G401.6 (cell line): Measurements from ENCODE around the gene TTLL1.

Source experiments
- FAIRE-seq: peaks from 2 replicates; lab custom pipeline; 2012; peaks lifted over from hg19 to GRCh38; lab: Jason Lieb, UNC

TTLL1 gene

DNA sequence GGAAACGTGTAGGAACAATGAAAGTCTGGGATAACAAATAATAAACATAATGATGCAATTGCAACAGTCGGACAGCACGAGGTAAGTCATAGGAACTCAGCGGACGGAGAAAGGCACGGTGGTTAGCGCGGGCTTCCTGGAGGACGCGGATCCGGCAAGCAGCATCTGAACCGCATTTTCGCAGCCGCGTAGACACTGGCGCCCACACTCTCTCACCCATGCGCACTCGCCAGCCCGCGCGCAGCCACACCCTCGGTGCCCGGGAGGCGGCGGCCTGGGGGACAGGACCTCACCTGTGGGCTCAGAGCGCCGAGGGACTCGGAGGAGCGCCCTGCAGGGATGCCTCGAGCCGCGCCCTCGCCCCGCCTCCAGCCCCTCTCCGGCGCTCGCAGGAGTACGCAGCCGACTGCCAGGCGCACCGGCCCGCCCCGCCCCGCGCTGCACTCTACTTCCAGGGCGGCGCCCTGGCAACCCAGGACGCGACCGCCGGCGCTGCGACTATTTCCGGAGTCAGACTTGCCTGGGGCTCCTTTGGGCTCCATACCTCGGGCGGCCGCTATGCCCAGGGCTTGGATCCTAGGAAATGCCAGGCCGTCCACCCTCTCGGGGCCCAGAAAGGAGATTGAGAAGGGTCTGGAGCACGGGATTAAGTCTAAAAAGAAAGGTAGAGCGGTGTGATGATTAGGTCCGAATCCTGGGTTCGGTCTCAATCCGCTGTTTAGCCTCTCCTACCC is at the start of gene TTLL1:
Gene TTLL1 (minus strand): TSS at position 408 of the 734 bp plus-strand sequence. CDS start 13,805 bp downstream, outside the sequence.
- no peak for FAIRE-seq

DNA sequence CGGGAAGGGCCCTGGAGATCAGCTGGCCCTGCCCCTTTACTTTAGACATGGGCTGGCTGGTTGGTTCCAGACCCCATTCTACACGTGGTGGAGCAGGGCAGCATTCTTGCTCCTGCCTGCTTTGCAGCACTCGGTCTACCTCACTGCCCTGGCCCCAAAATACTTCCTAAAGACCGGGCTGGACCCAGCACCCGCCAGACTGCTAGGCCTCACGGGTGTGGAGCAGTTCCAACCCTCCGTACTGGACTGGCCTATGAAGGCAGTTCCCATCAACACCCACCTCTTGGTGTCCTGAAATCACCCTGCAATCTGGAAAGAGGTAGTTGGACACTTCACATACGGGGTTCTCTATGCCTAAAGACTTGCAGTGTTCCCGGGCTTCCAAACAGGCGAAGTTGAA is 47.6 kb upstream of the TTLL1 start:
- no peak for FAIRE-seq

DNA sequence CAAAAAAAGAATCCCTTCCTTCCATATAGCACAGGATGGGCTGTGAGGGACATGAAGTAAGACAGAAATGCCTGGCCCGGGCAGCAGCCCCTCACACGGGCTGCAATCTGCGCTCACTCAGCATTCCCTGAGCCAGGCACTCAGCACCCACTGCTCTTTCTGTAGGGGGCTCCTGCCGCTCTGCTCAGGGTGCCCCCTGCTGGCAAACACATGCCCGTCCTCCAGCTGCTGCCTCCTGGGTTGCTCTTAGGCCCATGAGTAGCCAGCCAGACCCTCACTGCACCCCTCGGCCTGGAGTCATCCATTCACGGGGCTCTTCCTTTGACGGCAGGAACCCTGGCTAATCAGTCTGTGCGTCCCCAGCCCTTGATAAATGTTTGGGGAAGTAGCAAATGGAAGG is 47.1 kb upstream of the TTLL1 start:
- FAIRE-seq, result no peak

DNA sequence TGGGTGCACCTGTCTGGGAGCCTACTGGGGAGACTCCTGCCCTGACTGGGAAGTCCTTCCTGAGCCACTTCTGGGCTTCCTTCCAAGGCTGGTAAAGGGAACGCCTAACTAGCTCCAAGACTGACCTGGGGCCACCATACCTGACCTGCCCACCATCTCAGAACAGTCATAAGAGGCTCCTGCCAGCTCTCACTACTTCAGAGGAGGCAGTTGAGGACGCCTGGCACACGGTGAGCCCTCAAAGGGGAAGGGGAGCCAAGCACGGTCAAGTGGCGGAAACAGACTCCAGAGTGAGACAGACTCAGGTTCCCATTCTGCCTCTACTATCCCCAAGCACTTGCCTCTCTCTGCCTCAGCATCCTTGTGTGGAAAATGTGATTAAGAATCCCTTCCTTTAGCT is 46.4 kb upstream of the TTLL1 start:
- no peak for FAIRE-seq

DNA sequence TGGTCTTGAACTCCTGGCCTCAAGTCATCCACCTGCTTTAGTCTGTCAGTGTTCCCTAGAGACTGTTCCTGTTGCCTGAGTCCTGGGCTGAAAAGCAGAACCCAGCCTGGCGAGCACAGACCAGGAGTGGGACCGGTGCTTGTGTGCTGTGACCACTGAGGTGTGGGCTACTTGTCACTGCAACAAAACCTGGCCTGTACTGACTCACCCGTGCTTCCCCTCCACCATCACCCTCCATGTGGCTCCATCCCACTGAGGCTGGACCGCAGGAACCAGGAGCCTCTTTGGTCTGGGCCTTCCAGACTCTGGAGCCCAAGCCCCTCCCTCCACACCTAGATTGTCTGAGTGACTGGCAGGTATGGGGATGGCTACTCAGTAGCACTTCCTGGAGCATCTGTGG is 45.4 kb upstream of the TTLL1 start:
- no peak for FAIRE-seq

DNA sequence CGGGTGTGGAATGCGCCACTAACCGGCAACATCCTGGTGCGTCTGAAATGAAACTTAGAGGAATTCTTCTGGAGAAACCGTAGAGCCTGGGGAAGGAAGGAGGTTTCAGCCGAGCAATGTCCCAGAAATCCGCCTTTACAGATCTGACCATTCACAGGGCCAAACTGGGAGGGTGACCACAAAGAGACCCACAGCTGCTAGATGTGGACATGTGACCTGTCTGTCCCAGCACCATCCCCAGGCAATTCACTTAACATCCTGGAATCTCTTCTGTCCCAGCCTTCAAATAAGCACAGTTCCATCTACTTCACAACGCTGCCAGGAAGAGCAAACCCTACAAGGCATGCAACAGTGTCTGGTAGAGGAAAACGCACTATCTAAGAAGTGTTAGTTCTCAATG is 44.2 kb upstream of the TTLL1 start:
- FAIRE-seq, result no peak

DNA sequence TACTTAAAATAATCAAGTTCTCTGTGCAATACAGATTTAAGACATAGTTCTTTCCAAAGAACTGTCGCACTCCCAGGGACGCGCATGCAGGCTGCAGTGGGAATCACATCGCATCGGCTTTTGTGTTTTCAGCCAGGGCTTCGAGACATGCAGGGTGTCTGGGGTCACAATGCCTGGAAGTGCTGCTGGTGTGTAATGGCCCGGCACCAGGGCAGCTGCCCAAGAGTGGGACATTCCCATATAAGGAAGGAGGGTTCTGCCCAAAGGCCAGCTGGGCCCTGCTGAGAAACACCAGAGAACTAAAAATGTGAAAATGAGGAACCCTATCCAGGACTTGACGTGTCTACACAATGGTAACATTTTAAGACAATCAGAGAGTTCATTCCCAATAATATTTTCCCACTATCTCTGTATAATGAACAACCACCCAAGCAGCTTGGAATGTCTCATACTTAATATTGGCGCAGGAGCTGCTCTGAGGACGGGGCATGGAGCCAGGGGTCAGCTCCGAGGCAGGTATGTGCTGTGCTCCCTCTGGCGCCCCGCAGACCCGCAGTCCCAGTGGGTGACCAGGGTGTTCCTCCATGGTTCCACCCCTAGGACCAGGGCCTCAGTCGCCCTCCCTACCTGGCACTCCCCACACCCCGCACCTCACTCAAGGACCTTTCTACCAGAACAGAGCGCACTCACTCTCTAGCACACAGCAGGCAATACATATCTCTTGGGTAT is 42.7 kb upstream of the TTLL1 start:
- no peak for FAIRE-seq

DNA sequence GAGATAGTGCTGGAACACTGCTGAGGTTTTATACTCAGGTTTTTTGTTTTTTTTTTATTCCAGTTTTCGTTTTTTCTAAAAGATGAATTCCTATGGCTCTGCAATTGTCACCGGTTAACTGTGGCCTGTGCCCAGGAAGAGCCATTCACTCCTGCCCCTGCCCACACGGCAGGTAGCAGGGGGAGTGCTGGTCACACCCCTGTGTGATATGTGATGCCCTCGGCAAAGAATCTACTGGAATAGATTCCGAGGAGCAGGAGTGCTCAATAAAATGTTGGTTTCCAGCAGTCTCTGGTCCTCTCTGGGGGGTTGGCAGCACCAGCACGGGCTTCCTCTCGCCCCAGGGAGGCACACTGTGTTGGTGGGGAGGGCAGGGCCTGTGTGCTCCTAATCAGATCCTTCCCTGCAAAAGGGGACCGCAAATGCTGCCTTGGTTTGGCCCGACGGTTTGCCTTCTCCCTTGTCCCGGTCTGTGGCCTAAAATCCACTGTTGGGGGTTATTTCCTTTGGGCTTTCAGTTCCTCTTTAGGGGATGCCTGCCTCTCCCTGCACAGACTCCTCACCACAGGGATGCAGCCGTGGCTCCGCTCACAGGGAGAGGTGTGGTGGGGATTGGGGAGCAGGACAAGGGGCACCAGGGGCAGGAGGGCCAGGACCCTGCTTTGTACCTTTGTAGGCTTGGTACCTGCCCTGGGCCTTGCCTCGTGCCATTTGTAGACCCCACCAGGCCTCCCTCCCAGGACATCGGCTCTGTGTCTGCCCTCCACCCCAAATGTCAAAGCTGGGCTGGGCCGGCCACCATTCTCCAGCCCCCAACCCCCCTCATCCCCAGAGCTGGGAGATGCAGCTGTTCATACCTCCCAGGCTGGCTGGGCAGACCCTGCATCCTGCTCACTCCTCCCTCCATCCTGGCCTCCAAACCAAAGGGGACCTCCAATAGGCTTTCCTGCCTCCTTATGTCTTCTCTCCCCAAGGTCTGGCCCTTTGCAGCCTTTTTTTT is 40.5 kb upstream of the TTLL1 start:
- no peak for FAIRE-seq

DNA sequence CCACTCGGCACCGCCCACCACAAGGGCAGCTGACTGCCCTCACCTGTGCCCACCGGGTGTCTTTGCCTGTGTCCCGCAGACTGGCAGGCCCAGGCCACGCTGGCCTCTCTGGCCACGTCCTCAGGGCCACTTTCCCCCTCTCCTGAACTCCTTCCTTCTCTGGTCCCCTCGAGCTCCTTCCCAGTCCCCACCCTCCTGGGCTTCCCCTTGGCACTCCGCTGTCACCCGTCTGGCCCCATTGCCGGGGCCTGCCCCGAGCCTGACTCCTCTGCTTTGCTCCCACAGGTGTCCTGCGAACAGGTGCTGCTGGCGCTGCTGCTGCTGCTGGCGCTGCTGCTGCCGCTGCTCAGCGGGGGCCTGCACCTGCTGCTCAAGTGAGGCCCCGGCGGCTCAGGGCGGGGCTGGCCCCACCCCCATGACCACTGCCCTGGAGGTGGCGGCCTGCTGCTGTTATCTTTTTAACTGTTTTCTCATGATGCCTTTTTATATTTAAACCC is 39.8 kb upstream of the TTLL1 start:
- FAIRE-seq, result no peak

DNA sequence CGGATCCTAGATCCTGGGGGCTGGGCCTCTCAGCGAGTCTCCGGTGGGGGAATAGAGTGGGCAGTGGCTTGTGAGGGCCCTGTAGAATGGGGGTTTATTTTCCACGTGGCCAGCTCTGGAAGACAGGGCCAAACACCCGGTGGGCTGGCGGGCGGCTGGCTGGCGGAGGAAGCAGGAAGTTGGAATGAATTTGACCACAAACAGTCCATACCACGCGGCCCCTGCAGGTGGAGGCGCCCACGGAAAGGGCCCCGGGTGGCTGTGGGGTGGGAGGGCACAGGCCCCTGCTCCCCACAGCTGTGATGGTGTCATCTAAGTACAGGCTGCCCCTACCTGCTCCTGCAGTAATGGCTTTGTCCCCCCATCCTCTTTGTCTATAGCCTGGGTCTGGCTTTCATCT is 38.9 kb upstream of the TTLL1 start:
- no peak for FAIRE-seq

DNA sequence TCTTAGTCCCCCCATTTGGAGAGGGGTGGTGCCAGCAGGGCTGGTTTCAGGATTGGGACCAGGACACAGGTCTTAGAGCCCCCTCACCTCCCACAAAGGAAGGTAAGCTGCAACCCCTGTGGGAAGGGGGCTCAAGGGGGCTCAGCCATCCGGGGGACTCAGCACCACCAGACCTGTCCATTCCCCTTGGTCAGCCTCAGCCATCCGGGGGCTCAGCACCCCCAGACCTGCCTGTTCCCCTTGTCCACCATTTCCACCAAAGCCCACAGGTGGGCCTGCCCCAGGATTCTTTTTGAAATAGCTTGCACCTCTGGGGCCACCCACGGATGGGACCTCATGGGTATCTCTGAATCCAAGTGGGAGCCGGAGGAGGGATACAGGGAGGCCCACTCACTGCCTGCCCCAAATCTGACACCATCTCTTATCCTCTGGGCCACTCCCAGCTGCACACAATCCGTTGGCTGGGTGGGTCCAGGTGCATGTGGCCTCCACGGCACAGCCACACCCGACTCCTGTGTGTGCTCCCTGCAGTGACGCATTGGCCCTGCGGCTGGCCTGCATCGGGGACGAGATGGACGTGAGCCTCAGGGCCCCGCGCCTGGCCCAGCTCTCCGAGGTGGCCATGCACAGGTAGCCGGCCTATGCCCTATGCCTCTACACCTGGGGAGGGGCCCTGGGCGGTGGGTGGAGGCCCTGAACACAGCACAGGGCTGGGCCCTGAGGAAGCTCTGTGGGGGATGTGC is 38.1 kb upstream of the TTLL1 start:
- FAIRE-seq, result no peak

DNA sequence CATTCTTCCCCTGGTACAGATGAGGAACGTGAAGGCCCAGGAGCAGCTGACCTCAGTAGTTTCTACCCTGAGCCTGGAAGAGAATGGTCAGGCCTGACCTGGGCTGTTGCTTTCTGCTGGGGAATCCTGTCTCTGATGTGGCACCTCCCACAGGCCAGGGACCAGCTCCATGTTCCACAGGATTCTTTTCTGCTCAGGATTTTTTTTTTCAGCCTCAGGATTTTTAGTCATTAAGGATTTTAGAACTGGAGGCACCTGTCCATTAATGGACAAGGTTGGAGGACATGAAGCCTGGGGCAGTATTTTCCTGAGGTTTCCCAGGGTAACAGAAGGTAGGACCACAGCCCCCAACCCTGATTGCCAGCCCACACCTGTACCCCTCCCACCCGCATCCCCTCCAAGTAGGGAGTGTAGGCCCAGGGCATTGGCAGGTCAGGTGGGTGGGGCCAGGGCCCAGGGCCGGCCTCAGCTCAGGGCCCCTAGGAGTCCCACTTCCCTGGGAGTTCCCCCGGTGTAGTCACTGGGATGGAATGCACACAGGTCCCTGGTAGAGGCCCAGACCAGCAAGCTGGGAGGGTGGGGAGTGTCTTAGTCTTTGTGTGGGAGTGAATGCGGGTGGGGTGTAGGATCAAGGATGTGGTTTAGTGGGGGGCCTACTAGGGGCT is 37.4 kb upstream of the TTLL1 start:
- FAIRE-seq, result peak; percentile 69

DNA sequence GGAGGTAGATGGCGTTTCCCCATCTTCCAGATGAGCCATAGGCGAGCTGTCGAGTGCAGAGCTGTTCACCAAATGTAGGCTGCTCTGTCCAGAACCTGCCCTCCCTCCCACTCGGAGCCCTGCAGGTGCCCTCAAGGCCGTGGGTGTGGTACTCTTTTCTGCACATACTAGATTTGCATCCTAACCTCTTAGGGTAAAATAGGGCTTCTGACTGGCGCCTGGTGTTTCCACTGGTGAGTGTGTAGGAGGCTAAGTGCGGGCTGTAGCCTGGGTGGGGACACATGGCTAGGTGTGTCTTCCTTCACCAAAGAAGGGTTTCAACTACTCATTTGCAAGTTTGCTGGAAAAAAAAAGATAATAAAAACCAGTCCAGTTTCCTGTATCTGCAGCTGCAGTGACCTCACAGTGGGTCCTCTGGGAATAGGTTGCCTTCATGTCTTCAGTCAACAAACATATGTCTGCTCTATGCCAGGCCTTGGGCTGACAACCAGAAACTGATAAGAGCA is 29.8 kb upstream of the TTLL1 start:
- FAIRE-seq, result no peak

DNA sequence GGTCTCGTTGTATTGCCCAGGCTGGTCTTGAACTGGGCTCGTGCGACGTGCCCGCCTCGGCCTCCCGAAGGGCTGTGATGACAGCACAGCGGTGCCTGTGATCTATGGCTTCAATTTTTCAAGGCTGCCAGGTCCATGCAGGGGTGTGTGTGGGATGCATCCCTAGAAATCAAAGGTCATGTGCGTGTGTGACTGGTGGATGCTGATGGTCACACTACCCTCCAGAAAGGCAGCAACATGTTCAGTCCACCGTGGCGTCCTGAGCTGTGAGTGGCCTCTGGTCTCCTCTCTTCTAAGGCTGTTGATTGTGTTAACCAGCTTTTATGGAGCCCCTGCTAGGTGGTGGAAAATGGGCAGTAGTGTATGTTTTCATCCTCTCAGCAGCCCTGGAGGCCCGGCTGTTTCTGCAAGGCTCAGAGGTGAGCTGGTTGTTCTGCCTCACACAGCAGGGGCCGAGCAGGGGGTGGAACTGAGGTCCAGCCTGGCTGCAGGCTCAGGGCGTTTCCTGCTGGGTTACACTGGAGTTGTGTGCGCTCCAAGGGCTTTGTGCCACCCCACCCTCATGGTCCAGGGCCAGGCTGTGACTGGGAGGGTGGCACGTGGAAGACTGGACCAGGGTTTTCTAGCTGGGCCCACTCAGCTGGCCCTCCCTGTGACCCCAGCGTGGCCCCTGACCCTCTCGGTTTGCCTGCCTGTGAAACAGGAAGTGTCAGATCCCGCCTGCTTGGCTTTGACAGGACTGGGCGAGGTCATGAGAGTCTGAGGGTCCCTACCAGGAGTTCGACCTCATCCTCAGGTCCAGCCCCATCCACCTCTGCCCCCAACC is 29.0 kb upstream of the TTLL1 start:
- no peak for FAIRE-seq

DNA sequence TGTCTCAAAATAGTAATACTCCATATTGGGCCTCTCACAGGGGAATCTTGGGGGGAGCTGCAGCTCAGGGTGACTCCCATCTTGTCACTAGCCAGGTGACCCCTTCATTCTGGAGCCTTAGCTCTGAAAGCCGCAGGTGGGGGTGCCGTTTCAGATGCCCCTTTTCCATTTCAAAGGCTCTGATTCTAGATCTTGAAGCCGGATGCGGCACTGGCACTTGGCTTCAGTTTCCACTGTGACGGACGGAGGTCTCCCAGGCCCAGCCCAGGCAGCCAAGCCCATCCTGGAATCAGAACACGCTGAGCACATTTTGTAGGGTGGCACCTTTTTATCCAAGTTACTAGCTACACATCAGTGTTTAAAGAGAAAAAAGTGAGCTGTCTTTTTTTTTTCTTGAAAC is 27.7 kb upstream of the TTLL1 start:
- FAIRE-seq, result no peak

DNA sequence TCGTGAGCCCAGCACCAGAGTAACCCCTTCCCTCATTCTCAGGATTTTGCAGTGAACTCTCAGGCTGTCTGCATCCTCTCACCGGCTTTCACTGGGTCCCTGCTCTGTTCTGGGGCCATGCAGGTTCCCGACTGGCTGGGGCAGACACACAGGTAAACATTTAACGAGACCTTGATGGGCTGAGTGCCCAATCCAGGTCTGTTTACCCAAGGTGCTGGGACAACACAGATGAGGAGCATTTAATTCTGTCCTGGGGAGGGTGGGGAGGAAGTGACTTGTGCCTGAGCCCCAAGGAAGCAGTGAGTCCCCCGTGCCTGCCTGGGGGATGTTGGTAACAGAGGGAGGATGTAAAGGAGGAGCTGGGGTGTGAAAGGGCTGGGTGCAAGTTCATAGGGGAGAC is 25.8 kb upstream of the TTLL1 start:
- no peak for FAIRE-seq

DNA sequence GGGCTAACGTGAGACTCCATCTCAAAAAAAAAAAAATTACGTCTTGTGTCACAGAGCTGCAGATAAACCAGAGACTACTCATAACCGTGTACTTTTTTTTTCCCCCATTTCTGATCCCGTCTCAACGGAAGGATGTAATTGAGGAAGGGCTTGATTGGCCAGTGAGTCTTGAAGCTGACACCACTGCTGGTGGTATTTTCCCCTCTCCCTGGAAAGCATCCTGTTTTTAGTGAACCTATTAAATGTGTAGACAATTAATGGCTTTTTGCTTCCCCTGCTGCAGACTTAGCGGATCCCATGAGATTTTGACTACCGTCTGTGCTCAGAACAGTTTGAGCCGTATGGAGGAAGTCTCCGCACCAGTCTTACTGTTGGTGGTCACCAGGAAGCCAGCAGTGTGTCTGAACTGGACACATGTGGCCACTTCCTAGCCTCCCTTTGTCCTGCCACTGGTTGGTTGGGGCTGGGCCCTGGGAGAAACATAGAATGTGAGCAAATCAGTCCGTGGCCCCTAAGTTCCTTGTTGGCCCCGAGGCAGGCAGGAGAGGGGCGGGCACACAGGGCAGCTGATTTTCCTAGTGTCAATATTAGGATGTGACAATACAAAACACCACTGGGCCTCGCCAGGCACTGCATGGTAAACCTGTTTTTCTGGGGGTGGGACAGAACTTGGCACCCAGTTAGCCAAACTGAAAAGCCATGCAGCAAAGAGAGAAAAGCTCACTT is 24.5 kb upstream of the TTLL1 start:
- FAIRE-seq, result no peak

DNA sequence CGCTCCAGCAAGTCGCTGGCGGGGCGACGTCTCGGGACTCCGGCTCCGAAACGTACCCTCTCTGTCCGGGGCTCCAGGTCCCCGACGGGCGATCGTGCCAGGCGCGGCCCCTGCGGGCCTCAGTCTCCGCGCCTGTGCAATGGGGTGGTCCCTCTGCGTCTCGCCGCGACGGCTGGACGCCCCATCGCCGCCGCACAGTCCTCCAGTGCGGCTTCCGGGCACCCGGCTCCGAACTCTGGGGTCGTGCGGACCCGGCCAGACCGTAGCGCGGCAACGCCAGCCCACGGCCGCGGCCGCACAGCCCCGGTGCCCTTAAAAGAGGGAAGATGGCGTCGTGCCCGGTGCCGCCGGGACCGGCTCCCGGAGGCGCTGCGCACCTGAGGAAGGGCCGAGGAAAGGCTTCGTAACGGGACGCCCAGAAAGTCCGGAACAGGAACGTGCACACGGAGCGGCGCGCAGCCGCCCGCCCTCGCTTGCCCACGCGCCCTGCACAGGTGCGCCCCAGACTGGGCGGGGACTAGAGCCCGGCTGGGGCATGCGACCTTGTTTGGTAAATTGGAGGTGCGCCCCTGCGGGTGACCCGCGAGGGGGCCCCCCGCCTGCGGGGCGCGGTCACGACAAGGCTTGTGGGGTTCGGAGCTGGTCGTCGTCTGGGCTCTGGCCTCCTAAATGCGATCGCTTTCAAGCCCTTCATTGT is 21.9 kb upstream of the TTLL1 start:
- no peak for FAIRE-seq

DNA sequence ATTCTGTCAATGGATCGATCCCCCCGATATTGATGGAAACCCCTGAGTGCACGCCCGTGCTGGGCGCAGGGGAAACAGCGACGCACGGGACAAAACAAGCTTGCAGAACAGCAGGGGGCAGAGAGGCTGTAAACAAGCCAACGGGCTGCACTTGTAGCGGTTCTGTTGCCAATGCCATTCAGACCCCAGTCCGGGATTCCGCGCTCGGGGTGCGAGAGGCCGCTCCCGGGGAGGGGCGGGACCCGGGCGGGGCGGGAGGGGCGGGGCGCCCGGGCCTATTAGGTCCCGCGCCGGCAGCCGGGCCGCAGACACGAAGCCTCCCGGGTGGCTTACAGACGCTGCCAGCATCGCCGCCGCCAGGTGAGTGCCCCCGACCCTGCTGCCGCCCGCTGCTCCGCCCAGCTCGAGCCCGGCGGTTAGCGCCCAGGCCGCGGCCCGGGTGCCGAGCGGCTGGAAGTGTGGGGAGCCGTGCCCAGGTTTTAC is 21.3 kb upstream of the TTLL1 start, which contains the start of gene BIK:
Gene BIK (plus strand): TSS at position 307 of the 483 bp plus-strand sequence. CDS start 13,273 bp downstream, outside the sequence.
- no peak for FAIRE-seq
